ENCODE results near the gene RPLP2. TPM values are rescaled to one million over a fixed set of nuclear protein-coding genes. Genes with fewer than 3 reads are reported as not detected.

The RPLP2 gene
- total RNA-seq, 1 donor from 2014 or later = 418 TPM

GRCh38 chr11:843818-844692 lies 34.3 kb downstream of the RPLP2 start:
- peaks cover 23% of the 10 kb centered on the region for H3K79me2 ChIP-seq (ENCODE audit: low read depth)
- peak; percentile 91 for DNase-seq (ENCODE audit: low spot score)
- H3K4me2 ChIP-seq = peak overlapping the region; percentile 97
- Mint-ChIP-seq H3K27ac (peak overlapping the region; percentile 17), H3K4me3 (peak overlapping the region; percentile 85), H3K27me3 (ENCODE audit: insufficient read depth, low read depth) (peaks cover 13% of the 10 kb centered on the region), H3K36me3 (no peaks in the 10 kb centered on the region), H3K9me3 (no peaks in the 10 kb centered on the region), H3K4me1 (peaks cover 37% of the 10 kb centered on the region)
- no peak for TF ChIP-seq EZH2phosphoT487 (IDR thresholded peaks at IDR 0.05)
- peak; percentile 24 for TF ChIP-seq CTCF (IDR thresholded peaks at IDR 0.05)
- no peaks in the 10 kb centered on the region for H3K36me3 ChIP-seq
- no peaks in the 10 kb centered on the region for H3K9me3 ChIP-seq (ENCODE audit: low read depth)
- H3K4me3 ChIP-seq = peak overlapping the region; percentile 96
- peaks cover 36% of the 10 kb centered on the region for H3K4me1 ChIP-seq
- H4K20me1 ChIP-seq (ENCODE audit: low read depth) = peaks cover 36% of the 10 kb centered on the region
- H3K9ac ChIP-seq = no peak overlapping the region
- H3F3A ChIP-seq (ENCODE audit: low read depth) = peaks cover 40% of the 10 kb centered on the region
- peak overlapping the region; percentile 75 for H3K27ac ChIP-seq
- H2AFZ ChIP-seq (replicated peaks) = no peak overlapping the region
- peaks cover 19% of the 10 kb centered on the region for H3K27me3 ChIP-seq

- H3K4me1 ChIP-seq = peaks cover 38% of the 10 kb centered on the region
- no peak overlapping the region for H3K9ac ChIP-seq
- DNase-seq (ENCODE audit: low spot score) = peak; percentile 83
- H4K20me1 ChIP-seq (ENCODE audit: low read depth) = peaks cover 36% of the 10 kb centered on the region
- no peak overlapping the region for H2AFZ ChIP-seq (replicated peaks)
- H3K9me3 ChIP-seq (ENCODE audit: low read depth) = no peaks in the 10 kb centered on the region
- Mint-ChIP-seq H3K36me3 (no peaks in the 10 kb centered on the region), H3K27ac (no peak overlapping the region), H3K4me1 (peaks cover 37% of the 10 kb centered on the region), H3K4me3 (peak overlapping the region; percentile 78), H3K27me3 (ENCODE audit: insufficient read depth, low read depth) (peaks cover 13% of the 10 kb centered on the region), H3K9me3 (no peaks in the 10 kb centered on the region)
- peak overlapping the region; percentile 96 for H3K4me3 ChIP-seq
- TF ChIP-seq EZH2 (IDR thresholded peaks at IDR 0.05) (no peak), CTCF (IDR thresholded peaks at IDR 0.05) (no peak), EZH2phosphoT487 (IDR thresholded peaks at IDR 0.05) (no peak)
- no peak overlapping the region for H3K27ac ChIP-seq
- no peaks in the 10 kb centered on the region for H3K36me3 ChIP-seq
- H3K4me2 ChIP-seq = peak overlapping the region; percentile 97
- H3F3A ChIP-seq (ENCODE audit: low read depth) = peaks cover 44% of the 10 kb centered on the region
- peaks cover 24% of the 10 kb centered on the region for H3K27me3 ChIP-seq
- H3K79me2 ChIP-seq (ENCODE audit: low read depth) = peaks cover 23% of the 10 kb centered on the region
Measured at GRCh38 chr11:844693-845644, 35.2 kb downstream of the RPLP2 start.

GRCh38 chr11:845872-846495 lies 36.2 kb downstream of the RPLP2 start:
- Histone ChIP-seq H3K27me3 (peaks cover 34% of the 10 kb centered on the region), H3K27ac (no peak overlapping the region), H3K36me3 (no peaks in the 10 kb centered on the region), H3K4me3 (no peak overlapping the region), H4K20me1 (ENCODE audit: low read depth) (peaks cover 39% of the 10 kb centered on the region), H3K79me2 (ENCODE audit: low read depth) (peaks cover 13% of the 10 kb centered on the region), H3K9ac (no peak overlapping the region), H3K4me1 (peaks cover 46% of the 10 kb centered on the region), H2AFZ (replicated peaks) (no peak overlapping the region), H3K4me2 (peak overlapping the region; percentile 97), H3F3A (ENCODE audit: low read depth) (peaks cover 48% of the 10 kb centered on the region), H3K9me3 (ENCODE audit: low read depth) (no peaks in the 10 kb centered on the region)
- Mint-ChIP-seq H3K9me3 (no peaks in the 10 kb centered on the region), H3K27ac (no peak overlapping the region), H3K27me3 (ENCODE audit: insufficient read depth, low read depth) (peaks cover 11% of the 10 kb centered on the region), H3K36me3 (no peaks in the 10 kb centered on the region), H3K4me1 (peaks cover 30% of the 10 kb centered on the region), H3K4me3 (no peak overlapping the region)
- TF ChIP-seq EZH2 (IDR thresholded peaks at IDR 0.05) (no peak), CTCF (IDR thresholded peaks at IDR 0.05) (no peak), EZH2phosphoT487 (IDR thresholded peaks at IDR 0.05) (no peak)
- no peak for DNase-seq (ENCODE audit: low spot score)

All from neural progenitor cell (in vitro differentiated cells).